HepG2 (cell line): ENCODE results near the gene GRHL3. TPM values are rescaled to one million over a fixed set of nuclear protein-coding genes. Genes with fewer than 3 reads are reported as not detected.

Experiments
- ATAC-seq: fragments of 200-7000 bp; cut with Tn5 transposase; 3 replicates; pipeline ENCODE4 v1.9.1; 2020; ENCODE audit warnings: mild to moderate bottlenecking, moderate library complexity
- BruUV-seq: library from RNA; stranded (reverse); fragments of 400-500 nt; replicated peaks from 2 replicates; lab custom pipeline; 2021; lab: Mats Ljungman, UMichigan
- CTCF ChIA-PET: fragments of 300-600 bp; formaldehyde crosslinking; extraction: SDS; loops from one replicate; lab custom pipeline; 2021; ENCODE audit warnings: low total read pairs, inconsistent platforms, low intra/inter-chr PET ratio; lab: Yijun Ruan, JAX
- POLR2A ChIA-PET: fragments of 350-600 bp; sonication (Branson Sonifier 250); formaldehyde crosslinking; loops from one replicate; lab custom pipeline; 2020; ENCODE audit warnings: antibody characterized with exemption, inconsistent platforms; lab: Yijun Ruan, JAX
- DNase-seq: peaks from one replicate; pipeline ENCODE4 v3.0.0-alpha.2; 2015; ENCODE audit warnings: low spot score
- FAIRE-seq: peaks from 3 replicates; lab custom pipeline; 2011; peaks lifted over from hg19 to GRCh38; lab: Jason Lieb, UNC
- H2AFZ ChIP-seq: one replicate; pipeline ENCODE4 v1.6.1; 2011; ENCODE audit warnings: low read length, inconsistent platforms
- H3K27ac ChIP-seq: fragments of 300-600 bp; 3 replicates; pipeline ENCODE4 v1.8.0; 2011; ENCODE audit warnings: mixed run types, mild to moderate bottlenecking, mixed read lengths, low read length, inconsistent platforms; ENCODE audit not compliant: insufficient read depth; ENCODE audit errors: extremely low read length
- H3K27me3 ChIP-seq, 2 experiments: fragments of 200-600 bp in 1 of 2; 2 replicates in 1 of 2; 3 replicates in 1 of 2; pipeline versions ENCODE4 v1.6.0 to v1.8.0; 2011; ENCODE audit warnings: low read length in 2 of 2, mild to moderate bottlenecking in 2 of 2, moderate library complexity in 2 of 2, inconsistent platforms in 1 of 2; ENCODE audit not compliant: insufficient read depth in 2 of 2, control insufficient read depth in 1 of 2
- H3K36me3 ChIP-seq, 2 experiments: fragments of 200-600 bp in 1 of 2; replicated peaks in 1 of 2; 2 replicates in 1 of 2; 3 replicates in 1 of 2; pipeline versions ENCODE4 v1.5.1 to v1.8.0; 2011; ENCODE audit warnings: low read length in 2 of 2, inconsistent platforms in 1 of 2; ENCODE audit not compliant: insufficient read depth in 2 of 2, control insufficient read depth in 1 of 2
- H3K4me1 ChIP-seq: 2 replicates; pipeline ENCODE4 v1.5.1; 2012; ENCODE audit warnings: low read length, inconsistent platforms; ENCODE audit not compliant: insufficient read depth
- H3K4me2 ChIP-seq: 2 replicates; pipeline ENCODE4 v1.6.0; 2011; ENCODE audit warnings: low read depth, low read length, inconsistent platforms
- H3K4me3 ChIP-seq, 3 experiments: fragments of 200-600 bp in 1 of 3; sonication (generic), shearing (Covaris generic) in 1 of 3; replicated peaks in 1 of 3; 2 replicates each; pipeline ENCODE4 v1.5.1; 2011 to 2016; ENCODE audit warnings: low read length in 3 of 3, inconsistent platforms in 2 of 3, low read depth in 2 of 3, mild to moderate bottlenecking in 2 of 3, control low read depth in 1 of 3, mixed read lengths in 1 of 3; ENCODE audit not compliant: insufficient read depth in 1 of 3
- H3K79me2 ChIP-seq: one replicate; pipeline ENCODE4 v1.6.1; 2011; ENCODE audit warnings: low read length, inconsistent platforms; ENCODE audit not compliant: insufficient read depth
- H3K9ac ChIP-seq: 2 replicates; pipeline ENCODE4 v1.6.0; 2011; ENCODE audit warnings: mild to moderate bottlenecking, low read depth, low read length, inconsistent platforms; ENCODE audit not compliant: insufficient read depth
- H3K9me3 ChIP-seq: 2 replicates; pipeline ENCODE4 v1.5.1; 2012; ENCODE audit warnings: mild to moderate bottlenecking, low read length
- H4K20me1 ChIP-seq: 2 replicates; pipeline ENCODE4 v1.6.0; 2011; ENCODE audit warnings: inconsistent platforms, mild to moderate bottlenecking, low read length, moderate library complexity; ENCODE audit not compliant: insufficient read depth
- CBX5 ChIP-seq: sonication (generic); formaldehyde crosslinking; IDR thresholded peaks from 2 replicates; pipeline ENCODE4 v1.4.0; 2020; ENCODE audit warnings: missing genetic modification reagents, borderline replicate concordance
- RXRA ChIP-seq: sonication (generic); formaldehyde crosslinking; IDR thresholded peaks from 2 replicates; pipeline ENCODE4 v1.5.1; 2020; ENCODE audit warnings: missing genetic modification reagents
- ZFP36L2 ChIP-seq: sonication (generic); formaldehyde crosslinking; IDR thresholded peaks from 2 replicates; pipeline ENCODE4 v1.4.0; 2020; ENCODE audit warnings: missing genetic modification reagents
- ZNF354B ChIP-seq: sonication (generic); formaldehyde crosslinking; IDR thresholded peaks from 2 replicates; pipeline ENCODE4 v1.8.0; 2022; ENCODE audit warnings: mild to moderate bottlenecking, missing genetic modification reagents
- WGBS: methylation state at CpG from one replicate; pipeline ENCODE4 v1.1.6; 2017; ENCODE audit warnings: low lambda C conversion rate; 5-methylcytosine and 5-hydroxymethylcytosine counted together
- in situ Hi-C: cut with HindIII; loops from 2 replicates; pipeline ENCODE4 v1.10.0; 2017; ENCODE audit warnings: low pct_unique_long_range_greater_than_20kb; ENCODE audit not compliant: extremely low pct_ligation_motif_present
- intact Hi-C: fragments of 100-400 bp; cut with micrococcal nuclease; formaldehyde crosslinking; loops from one replicate; pipeline ENCODE4 v1.10.0; 2022; ENCODE audit not compliant: unreplicated experiment
- polyA plus RNA-seq, 8 experiments: library from polyadenylated mRNA; depleted of rRNA in 3 of 8; stranded (reverse) in 7 of 8; unstranded in 1 of 8; fragments of >200 nt; fragmentation: Illumina TruSeq in 4 of 8; extraction: Trizol in 4 of 8; gene quantifications; 2 replicates each; pipeline versions ENCODE4 v1.2.1 to v1.2.3, GENCODE V29; 2011 to 2016; ENCODE audit warnings: low read depth in 4 of 8, missing spikeins in 1 of 8, mixed read lengths in 1 of 8; ENCODE audit not compliant: insufficient read depth in 1 of 8
- total RNA-seq, 5 experiments: library from RNA; depleted of rRNA; stranded (reverse); fragments of >200 nt; fragmentation: Illumina TruSeq; extraction: Trizol; gene quantifications; 2 replicates each; pipeline ENCODE4 v1.2.3, GENCODE V29; 2016; ENCODE audit warnings: low read depth in 1 of 5
- TF ChIP-seq, protein P1 (sequence below): sonication (generic); formaldehyde crosslinking; IDR thresholded peaks from 2 replicates; pipeline ENCODE4 v1.4.0; 2020; ENCODE audit warnings: mild to moderate bottlenecking, low read depth, missing genetic modification reagents
- TF ChIP-seq, protein P2 (sequence below): IDR thresholded peaks from 2 replicates; pipeline ENCODE4 v1.6.1; 2016; ENCODE audit warnings: low read depth, control low read depth
- TF ChIP-seq, protein P3 (sequence below): sonication (generic); formaldehyde crosslinking; IDR thresholded peaks from 2 replicates; pipeline ENCODE4 v1.9.0; 2021; ENCODE audit warnings: missing genetic modification reagents, borderline replicate concordance
- TF ChIP-seq, protein P4 (sequence below): sonication (generic); formaldehyde crosslinking; IDR thresholded peaks from 2 replicates; pipeline ENCODE4 v1.4.0; 2020; ENCODE audit warnings: mild to moderate bottlenecking, missing genetic modification reagents

The GRHL3 gene
- total and polyA plus RNA-seq, 2 of the 13 experiments (the other 11 are each of a cell fraction or from before 2014, with no cell fraction given), result not detected

DNA sequence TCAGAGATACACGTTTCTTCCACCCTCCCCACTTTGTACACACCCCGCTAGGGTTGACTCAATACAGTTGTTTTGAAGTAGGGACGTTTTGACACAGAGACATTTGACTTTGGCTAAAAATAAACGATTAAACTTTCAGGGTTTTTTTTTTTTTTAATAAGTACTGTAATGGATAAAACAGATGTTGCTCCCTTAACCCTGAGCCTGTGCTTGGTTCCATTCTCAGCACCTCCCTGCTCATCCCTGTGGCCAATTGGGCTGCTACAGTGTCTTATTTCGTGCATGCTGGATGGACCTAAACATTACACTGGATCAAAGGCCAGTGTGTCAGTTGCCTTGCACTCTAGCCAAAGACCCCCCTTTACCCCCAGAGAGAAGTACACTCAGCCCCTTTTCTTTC lies 16.9 kb downstream of the GRHL3 start:
- ChIA-PET CTCF (no interaction called here), POLR2A (no interaction called here)
- 11% methylated on average over 5 of the region's 5 CpGs for WGBS
- ATAC-seq (no peak), FAIRE-seq (no peak), DNase-seq (no peak)
- Histone ChIP-seq H3K27ac (no peak overlapping the region), H3K4me1 (no peaks in the 10 kb centered on the region), H3K9ac (no peak overlapping the region), H4K20me1 (no peaks in the 10 kb centered on the region), H2AFZ (no peak overlapping the region), H3K4me3 (no peak overlapping the region), H3K4me2 (no peak overlapping the region), H3K27me3 (peaks cover 1 to 33% of the 10 kb centered on the region in 2 experiments; a peak in 4 of 5 replicates), H3K9me3 (no peaks in the 10 kb centered on the region), H3K36me3 (no peaks in the 10 kb centered on the region), H3K79me2 (no peaks in the 10 kb centered on the region)
- in situ Hi-C loops, result no loop called here
- TF ChIP-seq, protein P1, sequence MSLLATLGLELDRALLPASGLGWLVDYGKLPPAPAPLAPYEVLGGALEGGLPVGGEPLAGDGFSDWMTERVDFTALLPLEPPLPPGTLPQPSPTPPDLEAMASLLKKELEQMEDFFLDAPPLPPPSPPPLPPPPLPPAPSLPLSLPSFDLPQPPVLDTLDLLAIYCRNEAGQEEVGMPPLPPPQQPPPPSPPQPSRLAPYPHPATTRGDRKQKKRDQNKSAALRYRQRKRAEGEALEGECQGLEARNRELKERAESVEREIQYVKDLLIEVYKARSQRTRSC (CRISPR knock-in tag), result no peak
- TF ChIP-seq RXRA (CRISPR knock-in tag), result no peak
- BruUV-seq, result no TSS peak
- intact Hi-C loops, result no loop called here

DNA sequence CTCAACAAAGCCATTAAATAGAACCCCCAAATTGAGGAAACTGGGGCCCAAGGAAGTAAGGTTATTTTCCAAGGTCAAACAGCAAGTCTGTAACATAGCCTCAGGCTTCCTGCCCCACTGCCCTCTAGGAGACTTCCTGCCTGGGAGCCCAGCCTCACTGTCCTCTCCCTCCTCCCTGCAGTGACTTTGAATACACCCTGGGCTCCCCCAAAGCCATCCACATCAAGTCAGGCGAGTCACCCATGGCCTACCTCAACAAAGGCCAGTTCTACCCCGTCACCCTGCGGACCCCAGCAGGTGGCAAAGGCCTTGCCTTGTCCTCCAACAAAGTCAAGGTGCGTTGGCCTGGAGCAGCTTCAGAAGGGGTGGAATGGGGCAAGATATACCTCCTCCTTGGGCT lies 18.3 kb downstream of the GRHL3 start:
- Histone ChIP-seq H3K27me3 (peaks cover 1 to 32% of the 10 kb centered on the region in 2 experiments; a peak in 4 of 5 replicates), H3K4me1 (no peaks in the 10 kb centered on the region), H3K27ac (no peak overlapping the region), H3K4me3 (no peak overlapping the region), H3K9ac (no peak overlapping the region), H3K79me2 (no peaks in the 10 kb centered on the region), H2AFZ (no peak overlapping the region), H3K4me2 (no peak overlapping the region), H3K36me3 (no peaks in the 10 kb centered on the region), H4K20me1 (no peaks in the 10 kb centered on the region), H3K9me3 (no peaks in the 10 kb centered on the region)
- in situ Hi-C loops (no loop called here), intact Hi-C loops (no loop called here)
- FAIRE-seq, result no peak
- ChIA-PET CTCF (no interaction called here), POLR2A (no interaction called here)
- DNase-seq, result no peak
- BruUV-seq, result no TSS peak
- ATAC-seq, result no peak
- 7% methylated on average over 4 of the region's 4 CpGs for WGBS
- TF ChIP-seq, protein P2, sequence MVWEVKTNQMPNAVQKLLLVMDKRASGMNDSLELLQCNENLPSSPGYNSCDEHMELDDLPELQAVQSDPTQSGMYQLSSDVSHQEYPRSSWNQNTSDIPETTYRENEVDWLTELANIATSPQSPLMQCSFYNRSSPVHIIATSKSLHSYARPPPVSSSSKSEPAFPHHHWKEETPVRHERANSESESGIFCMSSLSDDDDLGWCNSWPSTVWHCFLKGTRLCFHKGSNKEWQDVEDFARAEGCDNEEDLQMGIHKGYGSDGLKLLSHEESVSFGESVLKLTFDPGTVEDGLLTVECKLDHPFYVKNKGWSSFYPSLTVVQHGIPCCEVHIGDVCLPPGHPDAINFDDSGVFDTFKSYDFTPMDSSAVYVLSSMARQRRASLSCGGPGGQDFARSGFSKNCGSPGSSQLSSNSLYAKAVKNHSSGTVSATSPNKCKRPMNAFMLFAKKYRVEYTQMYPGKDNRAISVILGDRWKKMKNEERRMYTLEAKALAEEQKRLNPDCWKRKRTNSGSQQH, result no peak
- TF ChIP-seq ZFP36L2 (CRISPR knock-in tag) (no peak), CBX5 (CRISPR knock-in tag) (no peak), ZNF354B (CRISPR knock-in tag) (no peak)
- TF ChIP-seq, protein P3, sequence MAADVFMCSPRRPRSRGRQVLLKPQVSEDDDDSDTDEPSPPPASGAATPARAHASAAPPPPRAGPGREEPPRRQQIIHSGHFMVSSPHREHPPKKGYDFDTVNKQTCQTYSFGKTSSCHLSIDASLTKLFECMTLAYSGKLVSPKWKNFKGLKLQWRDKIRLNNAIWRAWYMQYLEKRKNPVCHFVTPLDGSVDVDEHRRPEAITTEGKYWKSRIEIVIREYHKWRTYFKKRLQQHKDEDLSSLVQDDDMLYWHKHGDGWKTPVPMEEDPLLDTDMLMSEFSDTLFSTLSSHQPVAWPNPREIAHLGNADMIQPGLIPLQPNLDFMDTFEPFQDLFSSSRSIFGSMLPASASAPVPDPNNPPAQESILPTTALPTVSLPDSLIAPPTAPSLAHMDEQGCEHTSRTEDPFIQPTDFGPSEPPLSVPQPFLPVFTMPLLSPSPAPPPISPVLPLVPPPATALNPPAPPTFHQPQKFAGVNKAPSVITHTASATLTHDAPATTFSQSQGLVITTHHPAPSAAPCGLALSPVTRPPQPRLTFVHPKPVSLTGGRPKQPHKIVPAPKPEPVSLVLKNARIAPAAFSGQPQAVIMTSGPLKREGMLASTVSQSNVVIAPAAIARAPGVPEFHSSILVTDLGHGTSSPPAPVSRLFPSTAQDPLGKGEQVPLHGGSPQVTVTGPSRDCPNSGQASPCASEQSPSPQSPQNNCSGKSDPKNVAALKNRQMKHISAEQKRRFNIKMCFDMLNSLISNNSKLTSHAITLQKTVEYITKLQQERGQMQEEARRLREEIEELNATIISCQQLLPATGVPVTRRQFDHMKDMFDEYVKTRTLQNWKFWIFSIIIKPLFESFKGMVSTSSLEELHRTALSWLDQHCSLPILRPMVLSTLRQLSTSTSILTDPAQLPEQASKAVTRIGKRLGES (CRISPR knock-in tag), result no peak
- TF ChIP-seq, protein P4, sequence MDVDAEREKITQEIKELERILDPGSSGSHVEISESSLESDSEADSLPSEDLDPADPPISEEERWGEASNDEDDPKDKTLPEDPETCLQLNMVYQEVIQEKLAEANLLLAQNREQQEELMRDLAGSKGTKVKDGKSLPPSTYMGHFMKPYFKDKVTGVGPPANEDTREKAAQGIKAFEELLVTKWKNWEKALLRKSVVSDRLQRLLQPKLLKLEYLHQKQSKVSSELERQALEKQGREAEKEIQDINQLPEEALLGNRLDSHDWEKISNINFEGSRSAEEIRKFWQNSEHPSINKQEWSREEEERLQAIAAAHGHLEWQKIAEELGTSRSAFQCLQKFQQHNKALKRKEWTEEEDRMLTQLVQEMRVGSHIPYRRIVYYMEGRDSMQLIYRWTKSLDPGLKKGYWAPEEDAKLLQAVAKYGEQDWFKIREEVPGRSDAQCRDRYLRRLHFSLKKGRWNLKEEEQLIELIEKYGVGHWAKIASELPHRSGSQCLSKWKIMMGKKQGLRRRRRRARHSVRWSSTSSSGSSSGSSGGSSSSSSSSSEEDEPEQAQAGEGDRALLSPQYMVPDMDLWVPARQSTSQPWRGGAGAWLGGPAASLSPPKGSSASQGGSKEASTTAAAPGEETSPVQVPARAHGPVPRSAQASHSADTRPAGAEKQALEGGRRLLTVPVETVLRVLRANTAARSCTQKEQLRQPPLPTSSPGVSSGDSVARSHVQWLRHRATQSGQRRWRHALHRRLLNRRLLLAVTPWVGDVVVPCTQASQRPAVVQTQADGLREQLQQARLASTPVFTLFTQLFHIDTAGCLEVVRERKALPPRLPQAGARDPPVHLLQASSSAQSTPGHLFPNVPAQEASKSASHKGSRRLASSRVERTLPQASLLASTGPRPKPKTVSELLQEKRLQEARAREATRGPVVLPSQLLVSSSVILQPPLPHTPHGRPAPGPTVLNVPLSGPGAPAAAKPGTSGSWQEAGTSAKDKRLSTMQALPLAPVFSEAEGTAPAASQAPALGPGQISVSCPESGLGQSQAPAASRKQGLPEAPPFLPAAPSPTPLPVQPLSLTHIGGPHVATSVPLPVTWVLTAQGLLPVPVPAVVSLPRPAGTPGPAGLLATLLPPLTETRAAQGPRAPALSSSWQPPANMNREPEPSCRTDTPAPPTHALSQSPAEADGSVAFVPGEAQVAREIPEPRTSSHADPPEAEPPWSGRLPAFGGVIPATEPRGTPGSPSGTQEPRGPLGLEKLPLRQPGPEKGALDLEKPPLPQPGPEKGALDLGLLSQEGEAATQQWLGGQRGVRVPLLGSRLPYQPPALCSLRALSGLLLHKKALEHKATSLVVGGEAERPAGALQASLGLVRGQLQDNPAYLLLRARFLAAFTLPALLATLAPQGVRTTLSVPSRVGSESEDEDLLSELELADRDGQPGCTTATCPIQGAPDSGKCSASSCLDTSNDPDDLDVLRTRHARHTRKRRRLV (CRISPR knock-in tag), result no peak
